Ovary (tissue), 9 donors: ENCODE measurements around the gene CLDN15. TPM values are rescaled to one million over a fixed set of nuclear protein-coding genes. Genes with fewer than 3 reads are reported as not detected.
"Not testable (repeated sequence)": the region's sequence is repeated elsewhere in the genome, so short reads cannot be mapped to it uniquely, and the experiment has no call there.

ENCODE experiments used
- DNase-seq, 5 donors: peaks; one replicate each; pipeline ENCODE4 v3.0.0-alpha.2; 2019 to 2020
- H3K27ac ChIP-seq, 2 donors: fragments of 200-600 bp; one replicate each; pipeline versions ENCODE4 v1.5.1 to v1.8.0; 2019 to 2022
- H3K27me3 ChIP-seq: fragments of 200-600 bp; one replicate; pipeline ENCODE4 v1.8.0; 2022
- H3K36me3 ChIP-seq: fragments of 200-600 bp; sonication (generic); one replicate; pipeline ENCODE4 v1.5.1; 2019
- H3K4me1 ChIP-seq: one replicate; pipeline ENCODE4 v1.8.1; 2013; ENCODE audit warnings: mild to moderate bottlenecking, moderate library complexity; ENCODE audit not compliant: insufficient read depth
- H3K4me3 ChIP-seq: fragments of 200-600 bp; sonication (generic); one replicate; pipeline ENCODE4 v1.5.1; 2017
- H3K9me3 ChIP-seq, 2 donors: fragments of 200-600 bp in 1 of 2; sonication (generic) in 1 of 2; one replicate each; pipeline versions ENCODE4 v1.5.1 to v1.8.1; 2013 to 2019; ENCODE audit warnings: mild to moderate bottlenecking in 1 of 2, moderate library complexity in 1 of 2
- EP300 ChIP-seq: sonication (generic); formaldehyde crosslinking; IDR thresholded peaks from one replicate; pipeline ENCODE4 v1.6.1; 2017; ENCODE audit warnings: antibody characterized with exemption
- POLR2A ChIP-seq: fragments of 450-650 bp; IDR thresholded peaks from one replicate; pipeline ENCODE4 v1.6.1; 2017; ENCODE audit warnings: antibody characterized with exemption, mild to moderate bottlenecking, moderate library complexity
- WGBS, 3 donors: extraction: QIAGEN DNeasy Blood & Tissue Kit in 1 of 3; methylation state at CpG; one replicate each; pipeline versions ENCODE4 v1.1.5 to v1.1.7; 2013 to 2017; 5-methylcytosine and 5-hydroxymethylcytosine counted together
- intact Hi-C, 4 donors: fragments of 100-400 bp; cut with DNase I; formaldehyde crosslinking; loops; one replicate each; pipeline versions ENCODE4 v1.11.0 to v1.15.1; 2022 to 2023
- polyA plus RNA-seq, 2 donors: library from polyadenylated mRNA; stranded (reverse); fragments of 200-250 nt in 1 of 2; fragments of 350-450 nt in 1 of 2; fragmentation: Illumina TruSeq in 1 of 2; extraction: RNeasy Lipid Tissue Mini Kit (QIAGEN cat#74804) in 1 of 2; gene quantifications; one replicate each; pipeline ENCODE4 v1.2.3, GENCODE V29; 2013 to 2014
- total RNA-seq, 7 donors: library from RNA; depleted of rRNA in 2 of 7; stranded (reverse); fragments of >200 nt in 2 of 7; fragmentation: NEBNext Ultra II Directional in 3 of 7; extraction: Animal tissue kit (Norgen Biotek cat#: 25700) in 3 of 7; gene quantifications; one replicate each; pipeline versions ENCODE4 v1.1.0 to v1.2.4, GENCODE V29; 2016 to 2023
- TF ChIP-seq, protein P1 (sequence below), 3 donors: fragments of 450-650 bp in 2 of 3; fragments of 200-600 bp in 1 of 3; IDR thresholded peaks; one replicate each; pipeline versions ENCODE4 v1.5.1 to v1.8.0; 2016 to 2022; ENCODE audit warnings: antibody characterized with exemption in 3 of 3, mild to moderate bottlenecking in 1 of 3
- donor health status: DM: no; HTN: no; CAD: no; lungs with moderate emphysema.
- donor health status: DM: no; HTN: no; CAD: no.
- donor health status: Bipolar disorder and iron deficiency.
- donor health status: DM: yes; HTN: yes; CAD: no.
- donor health status: DM: no; HTN: no; CAD: no.
- donor health status: DM: yes; HTN: yes; CAD: no.

The CLDN15 gene
- total and polyA plus RNA-seq, 9 donors, result 3.6 to 225 (median 11.7) TPM

DNA sequence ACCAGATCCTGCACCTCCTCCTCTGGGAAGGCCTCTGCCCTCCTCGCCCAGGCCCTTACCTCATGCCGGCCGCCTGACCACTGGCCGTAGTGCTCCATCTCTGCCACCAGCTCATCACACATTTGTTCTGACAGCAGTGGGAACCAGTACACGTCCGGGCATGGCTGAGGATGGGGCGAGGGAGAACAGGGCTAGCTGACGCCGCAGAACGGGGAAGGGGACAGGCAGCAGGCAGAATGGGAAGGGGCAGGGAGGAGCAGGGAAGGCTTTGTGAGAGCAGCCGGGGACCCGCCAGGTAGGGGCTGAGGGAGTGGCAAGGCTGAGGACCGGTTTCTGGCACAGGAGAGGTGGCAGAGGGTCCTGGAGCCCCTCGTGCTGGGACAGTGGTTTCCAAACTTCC lies 28.8 kb downstream of the CLDN15 start:
- H3K36me3 ChIP-seq, result no peaks in the 10 kb centered on the region
- H3K9me3 ChIP-seq, result no peaks in the 10 kb centered on the region
- intact Hi-C loops, result no loop called here
- TF ChIP-seq EP300 (no peak), POLR2A (no peak)
- TF ChIP-seq, protein P1, sequence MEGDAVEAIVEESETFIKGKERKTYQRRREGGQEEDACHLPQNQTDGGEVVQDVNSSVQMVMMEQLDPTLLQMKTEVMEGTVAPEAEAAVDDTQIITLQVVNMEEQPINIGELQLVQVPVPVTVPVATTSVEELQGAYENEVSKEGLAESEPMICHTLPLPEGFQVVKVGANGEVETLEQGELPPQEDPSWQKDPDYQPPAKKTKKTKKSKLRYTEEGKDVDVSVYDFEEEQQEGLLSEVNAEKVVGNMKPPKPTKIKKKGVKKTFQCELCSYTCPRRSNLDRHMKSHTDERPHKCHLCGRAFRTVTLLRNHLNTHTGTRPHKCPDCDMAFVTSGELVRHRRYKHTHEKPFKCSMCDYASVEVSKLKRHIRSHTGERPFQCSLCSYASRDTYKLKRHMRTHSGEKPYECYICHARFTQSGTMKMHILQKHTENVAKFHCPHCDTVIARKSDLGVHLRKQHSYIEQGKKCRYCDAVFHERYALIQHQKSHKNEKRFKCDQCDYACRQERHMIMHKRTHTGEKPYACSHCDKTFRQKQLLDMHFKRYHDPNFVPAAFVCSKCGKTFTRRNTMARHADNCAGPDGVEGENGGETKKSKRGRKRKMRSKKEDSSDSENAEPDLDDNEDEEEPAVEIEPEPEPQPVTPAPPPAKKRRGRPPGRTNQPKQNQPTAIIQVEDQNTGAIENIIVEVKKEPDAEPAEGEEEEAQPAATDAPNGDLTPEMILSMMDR (IDR thresholded peaks at IDR 0.05), result no peak
- H3K4me3 ChIP-seq, result no peak overlapping the region
- 90% methylated on average over 14 of the region's 14 CpGs for WGBS, 3 donors
- DNase-seq, result no peak
- no peak overlapping the region for H3K27ac ChIP-seq
- no peaks in the 10 kb centered on the region for H3K27me3 ChIP-seq
- no peaks in the 10 kb centered on the region for H3K4me1 ChIP-seq

DNA sequence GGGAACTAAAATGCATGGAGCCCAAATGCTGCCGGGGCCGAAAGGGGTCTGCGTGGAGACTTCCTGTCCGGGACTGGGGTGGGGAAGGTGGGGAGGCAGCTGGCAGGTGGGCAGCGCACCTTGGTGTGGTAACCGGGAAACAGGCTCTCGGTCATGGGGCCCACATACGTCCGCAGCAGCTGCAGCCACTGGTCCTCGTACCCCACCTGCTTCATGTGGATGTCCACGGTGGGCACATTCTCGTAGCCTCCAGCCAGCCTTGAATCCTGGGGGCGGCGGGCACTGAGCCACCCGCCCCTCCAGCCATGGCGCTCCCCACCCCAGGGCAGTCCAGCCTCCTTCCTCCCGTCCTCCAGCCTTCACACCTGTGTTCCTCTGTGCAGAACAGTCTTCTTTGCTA lies 30.1 kb downstream of the CLDN15 start:
- Histone ChIP-seq H3K36me3 (no peaks in the 10 kb centered on the region), H3K27me3 (no peaks in the 10 kb centered on the region), H3K27ac (no peak overlapping the region), H3K4me1 (no peaks in the 10 kb centered on the region), H3K4me3 (no peak overlapping the region), H3K9me3 (no peaks in the 10 kb centered on the region)
- intact Hi-C loops, result no loop called here
- 81 to 90% (median 90%) methylated on average over 17 of the region's 17 CpGs for WGBS, 3 donors
- no peak for DNase-seq
- TF ChIP-seq, protein P1 (IDR thresholded peaks at IDR 0.05), result no peak
- TF ChIP-seq EP300 (no peak), POLR2A (no peak)

DNA sequence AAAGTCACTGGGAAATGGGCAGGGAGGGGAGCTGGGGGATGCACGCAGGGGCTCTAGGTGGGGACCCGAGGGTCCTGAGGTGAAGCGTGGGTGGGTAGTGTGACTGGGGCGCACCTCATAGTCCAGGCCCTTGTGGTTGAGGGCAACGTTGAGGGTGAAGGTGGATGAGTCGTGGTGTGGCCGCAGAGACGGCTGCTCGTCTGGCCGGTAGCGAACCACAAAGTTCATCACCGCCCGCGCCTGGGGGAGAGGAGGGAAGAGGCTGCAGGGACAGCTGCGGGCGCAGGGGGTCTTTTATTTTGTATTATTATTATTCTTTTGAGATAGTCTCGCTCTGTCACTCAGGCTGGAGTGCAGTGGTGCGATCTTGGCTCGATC lies 30.9 kb downstream of the CLDN15 start:
- 83 to 86% (median 84%) methylated on average over 19 of the region's 19 CpGs for WGBS, 3 donors
- no peak for DNase-seq
- no peak for TF ChIP-seq POLR2A
- TF ChIP-seq, protein P1 (IDR thresholded peaks at IDR 0.05), result no peak
- no peak for TF ChIP-seq EP300
- Histone ChIP-seq H3K4me1 (no peaks in the 10 kb centered on the region), H3K27me3 (peaks cover 4% of the 10 kb centered on the region), H3K27ac (no peak overlapping the region), H3K36me3 (no peaks in the 10 kb centered on the region), H3K9me3 (no peaks in the 10 kb centered on the region), H3K4me3 (no peak overlapping the region)
- intact Hi-C loops, result no loop called here

DNA sequence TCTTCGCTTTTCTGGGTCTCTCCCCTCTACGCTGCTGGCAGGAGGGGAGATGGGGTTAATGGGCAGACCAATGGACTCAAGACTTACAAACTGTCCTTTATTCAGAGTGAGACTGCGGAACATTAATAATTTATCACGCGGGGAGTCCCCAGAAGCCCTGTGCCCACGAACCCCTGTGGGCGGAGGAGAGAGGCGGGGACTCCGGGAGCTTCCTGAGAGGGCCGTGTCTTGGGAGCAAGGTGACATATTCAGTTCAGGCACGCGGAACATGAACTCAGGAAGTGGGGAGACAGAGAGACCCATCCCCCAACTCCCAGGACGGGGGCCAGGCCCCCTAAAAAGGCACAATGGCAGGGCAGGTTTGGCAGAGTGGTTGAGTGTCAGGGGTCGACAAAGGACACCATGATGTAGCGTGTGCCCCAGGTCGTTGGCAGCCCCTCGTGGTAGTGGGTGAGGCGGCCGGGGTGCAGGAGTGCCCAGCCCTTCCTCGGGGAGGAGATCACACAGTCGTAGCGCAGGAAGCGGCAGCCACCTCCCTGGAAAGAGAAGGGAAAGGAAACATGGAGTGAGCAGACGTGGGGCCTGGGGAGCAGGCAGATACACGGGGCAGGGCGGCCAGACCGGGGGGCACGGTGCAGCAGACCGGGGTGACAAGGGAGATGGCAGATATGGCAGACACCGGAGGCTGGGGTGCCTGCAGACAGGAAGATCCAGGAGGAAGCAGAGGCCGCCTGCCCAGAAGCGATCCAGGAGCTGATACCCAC lies 31.5 kb downstream of the CLDN15 start:
- intact Hi-C loops, result no loop called here
- H3K4me1 ChIP-seq, result no peaks in the 10 kb centered on the region
- TF ChIP-seq EP300 (no peak), POLR2A (no peak)
- TF ChIP-seq, protein P1 (IDR thresholded peaks at IDR 0.05), result no peak
- H3K27ac ChIP-seq, result no peak overlapping the region
- WGBS, 3 donors, result 80 to 85% (median 82%) methylated on average over 32 of the region's 32 CpGs
- no peaks in the 10 kb centered on the region for H3K9me3 ChIP-seq
- peaks cover 4% of the 10 kb centered on the region for H3K27me3 ChIP-seq
- no peak for DNase-seq
- H3K4me3 ChIP-seq, result no peak overlapping the region
- no peaks in the 10 kb centered on the region for H3K36me3 ChIP-seq

DNA sequence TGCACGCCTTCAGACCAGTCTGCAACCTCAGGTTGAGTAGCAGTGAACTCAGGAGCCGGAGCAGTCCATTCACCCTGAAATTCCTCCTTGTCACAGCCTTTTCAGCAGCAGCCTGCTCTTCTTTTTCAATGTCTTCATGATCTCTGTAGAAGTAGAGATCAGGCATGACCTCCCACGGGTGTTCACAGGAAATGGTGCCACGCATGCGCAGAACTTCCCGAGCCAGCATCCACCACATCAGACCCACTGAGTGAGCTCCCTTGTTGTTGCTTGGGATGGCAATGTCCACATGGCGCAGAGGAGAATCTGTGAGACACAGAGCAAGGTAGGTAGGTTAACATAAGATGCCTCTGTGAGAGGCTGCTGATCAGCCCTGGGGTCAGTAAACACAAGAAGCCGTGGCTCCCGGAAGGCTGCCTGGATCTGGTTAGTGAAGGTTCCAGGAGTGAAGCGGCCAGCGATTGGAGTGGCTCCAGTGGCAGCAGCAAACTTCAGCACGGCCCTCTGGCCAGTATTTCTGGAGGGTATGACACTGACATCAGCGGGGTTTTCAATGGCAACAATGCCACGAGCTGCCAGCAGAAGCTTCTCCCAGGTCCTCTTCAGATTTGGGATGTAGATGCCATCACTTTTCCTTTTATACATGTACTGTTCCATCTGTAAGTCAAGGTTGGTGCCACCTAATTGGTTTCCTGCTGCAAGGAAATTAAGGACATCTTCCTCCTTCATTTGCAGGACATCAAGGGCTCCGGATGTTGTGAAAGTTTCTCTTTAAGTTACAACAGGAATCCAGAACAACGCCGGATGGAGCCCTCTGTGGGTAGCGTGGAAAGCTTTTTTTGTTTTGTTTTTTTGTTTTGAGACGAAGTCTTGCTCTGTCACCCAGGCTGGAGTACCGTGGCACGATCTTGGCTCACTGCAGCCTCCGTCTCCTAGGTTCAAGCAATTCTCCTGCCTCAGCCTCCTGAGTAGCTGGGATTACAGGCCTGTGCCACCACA lies 33.6 kb downstream of the CLDN15 start:
- intact Hi-C loops, result loop anchor here in 1 of 4 donors (1.0 kb wide), 1 partner anchor 20 kb away; no protein-coding TSS in a partner anchor
- H3K36me3 ChIP-seq, H3K27ac ChIP-seq, DNase-seq, H3K9me3 ChIP-seq, H3K27me3 ChIP-seq, H3K4me1 ChIP-seq, H3K4me3 ChIP-seq: not testable (repeated sequence)
- WGBS, 3 donors, result 56 to 71% (median 62%) methylated on average over 22 of the region's 22 CpGs
